ENCODE results near the gene NUP50. TPM values are rescaled to one million over a fixed set of nuclear protein-coding genes. Genes with fewer than 3 reads are reported as not detected.
"Not testable (repeated sequence)": the region's sequence is repeated elsewhere in the genome, so short reads cannot be mapped to it uniquely, and the experiment has no call there.

Gene NUP50
- total and polyA plus RNA-seq, 2 donors from 2014 or later: 11.3 to 64.2 TPM

DNA sequence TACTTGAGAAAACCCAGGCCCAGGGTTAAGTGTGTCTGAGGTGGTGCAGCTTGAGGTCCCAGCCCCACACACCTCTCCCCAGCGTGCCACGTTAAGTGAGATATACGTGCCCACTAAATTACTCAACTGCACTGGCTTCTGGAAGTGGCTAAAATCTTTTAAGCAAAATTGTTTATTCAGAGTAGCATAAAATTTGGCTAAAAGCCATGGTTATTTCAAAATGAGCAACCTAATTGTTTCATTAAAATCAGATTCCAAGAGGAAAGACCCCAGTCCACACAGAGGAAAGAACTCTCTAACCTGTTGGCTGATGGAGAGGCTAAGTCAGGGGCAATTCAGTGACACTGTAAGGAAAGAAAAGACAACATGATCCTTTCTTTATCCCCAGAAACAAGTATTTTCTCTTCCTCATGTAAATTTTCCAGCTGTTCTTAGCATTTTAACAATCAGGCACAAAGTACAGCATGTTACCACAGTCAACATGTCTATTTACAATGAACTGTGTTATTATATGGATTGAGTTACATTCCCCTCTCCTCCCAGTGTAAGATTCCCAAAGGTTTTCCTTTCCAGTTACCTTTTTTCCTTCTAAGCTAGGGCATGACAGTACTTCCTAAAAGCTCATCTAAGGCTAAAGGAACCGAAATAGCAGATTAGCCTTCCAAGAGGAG lies 26.6 kb downstream of the NUP50 start:
- no peak for DNase-seq
- TF ChIP-seq, protein P1, sequence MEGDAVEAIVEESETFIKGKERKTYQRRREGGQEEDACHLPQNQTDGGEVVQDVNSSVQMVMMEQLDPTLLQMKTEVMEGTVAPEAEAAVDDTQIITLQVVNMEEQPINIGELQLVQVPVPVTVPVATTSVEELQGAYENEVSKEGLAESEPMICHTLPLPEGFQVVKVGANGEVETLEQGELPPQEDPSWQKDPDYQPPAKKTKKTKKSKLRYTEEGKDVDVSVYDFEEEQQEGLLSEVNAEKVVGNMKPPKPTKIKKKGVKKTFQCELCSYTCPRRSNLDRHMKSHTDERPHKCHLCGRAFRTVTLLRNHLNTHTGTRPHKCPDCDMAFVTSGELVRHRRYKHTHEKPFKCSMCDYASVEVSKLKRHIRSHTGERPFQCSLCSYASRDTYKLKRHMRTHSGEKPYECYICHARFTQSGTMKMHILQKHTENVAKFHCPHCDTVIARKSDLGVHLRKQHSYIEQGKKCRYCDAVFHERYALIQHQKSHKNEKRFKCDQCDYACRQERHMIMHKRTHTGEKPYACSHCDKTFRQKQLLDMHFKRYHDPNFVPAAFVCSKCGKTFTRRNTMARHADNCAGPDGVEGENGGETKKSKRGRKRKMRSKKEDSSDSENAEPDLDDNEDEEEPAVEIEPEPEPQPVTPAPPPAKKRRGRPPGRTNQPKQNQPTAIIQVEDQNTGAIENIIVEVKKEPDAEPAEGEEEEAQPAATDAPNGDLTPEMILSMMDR (IDR thresholded peaks at IDR 0.05; ENCODE audit: borderline replicate concordance, extremely low read depth, insufficient read depth): no peak

DNA sequence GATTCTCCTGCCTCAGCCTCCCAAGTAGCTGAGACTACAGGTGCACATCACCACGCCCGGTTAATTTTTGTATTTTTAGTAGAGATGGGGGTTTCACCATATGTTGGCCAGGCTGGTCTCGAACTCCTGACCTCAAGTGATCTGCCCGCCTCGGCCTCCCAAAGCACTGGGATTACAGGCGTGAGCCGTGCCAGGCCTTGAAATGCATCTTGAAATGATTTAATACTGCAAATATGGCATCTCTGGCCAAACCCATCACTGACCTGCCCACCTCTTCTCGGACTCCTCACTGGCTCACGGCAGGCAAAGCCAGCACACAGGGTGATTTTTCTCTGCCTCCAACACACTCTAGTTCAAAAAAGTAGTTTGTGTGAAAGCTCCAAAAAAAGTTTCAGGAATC lies 28.0 kb downstream of the NUP50 start:
- intact Hi-C loops (cut with DNase I); H3K9me3 ChIP-seq (ENCODE audit: control insufficient read depth in 2 of 3, insufficient read depth in 1 of 3, low read length in 3 of 3); H3K9ac ChIP-seq (ENCODE audit: low read length in 3 of 3); H3K4me1 ChIP-seq (ENCODE audit: control insufficient read depth in 2 of 3, insufficient read depth in 2 of 3, low read depth in 1 of 3, low read length in 3 of 3); H3K27me3 ChIP-seq (ENCODE audit: control insufficient read depth, insufficient read depth, low read length); H3K4me3 ChIP-seq (ENCODE audit: low read length in 3 of 3); H3K27ac ChIP-seq (ENCODE audit: low read depth in 2 of 2, low read length in 2 of 2); H3K36me3 ChIP-seq (ENCODE audit: control insufficient read depth in 2 of 3, insufficient read depth in 3 of 3, low read length in 3 of 3); DNase-seq; FAIRE-seq: not testable (repeated sequence)

More for the DNA sequence above, 26.6 kb downstream of the NUP50 start:
- no peak overlapping the region for H3K4me3 ChIP-seq (ENCODE audit: low read length in 3 of 3)
- peaks cover 0 to 2% (median 0%) of the 10 kb centered on the region in 3 donors for H3K36me3 ChIP-seq (ENCODE audit: control insufficient read depth in 2 of 3, insufficient read depth in 3 of 3, low read length in 3 of 3)
- H3K27me3 ChIP-seq (ENCODE audit: control insufficient read depth, insufficient read depth, low read length): no peaks in the 10 kb centered on the region
- H3K9ac ChIP-seq (ENCODE audit: low read length in 3 of 3): no peak overlapping the region
- no peaks in the 10 kb centered on the region for H3K9me3 ChIP-seq (ENCODE audit: control insufficient read depth in 2 of 3, insufficient read depth in 1 of 3, low read length in 3 of 3)
- no peaks in the 10 kb centered on the region for H3K4me1 ChIP-seq (ENCODE audit: control insufficient read depth in 2 of 3, insufficient read depth in 2 of 3, low read depth in 1 of 3, low read length in 3 of 3)
- no peak for FAIRE-seq
- intact Hi-C loops (cut with DNase I): no loop called here
- H3K27ac ChIP-seq (ENCODE audit: low read depth in 2 of 2, low read length in 2 of 2): no peak overlapping the region

DNA sequence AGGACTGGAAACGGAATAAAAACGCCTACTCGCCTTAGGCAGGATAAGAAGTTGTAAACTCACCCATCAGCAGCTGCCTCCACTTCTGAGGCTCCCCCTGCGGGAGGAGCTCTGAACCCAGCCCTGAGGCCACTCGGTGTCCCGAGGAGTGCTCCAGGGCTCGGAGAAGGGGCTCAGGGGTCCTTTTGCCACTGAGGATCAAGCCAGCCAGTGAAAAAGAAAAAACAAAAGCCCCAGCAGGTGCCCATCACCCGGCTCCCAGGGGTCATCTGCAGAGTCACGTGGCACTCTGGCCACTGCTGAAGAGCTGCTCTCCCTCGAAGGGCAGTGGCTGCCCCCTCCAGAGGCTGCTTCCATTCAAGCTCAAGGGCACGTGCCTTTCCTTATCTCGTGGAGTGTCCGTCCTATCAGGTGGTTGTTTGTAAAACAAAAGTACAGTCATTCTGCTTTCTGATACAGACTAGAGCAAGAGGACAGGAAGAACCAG lies 29.0 kb downstream of the NUP50 start:
- H3K27ac ChIP-seq (ENCODE audit: low read depth in 2 of 2, low read length in 2 of 2): no peak overlapping the region
- intact Hi-C loops (cut with DNase I): no loop called here
- DNase-seq (no peak), FAIRE-seq (no peak)
- H3K36me3 ChIP-seq (ENCODE audit: control insufficient read depth in 2 of 3, insufficient read depth in 3 of 3, low read length in 3 of 3): peaks cover 0 to 2% (median 0%) of the 10 kb centered on the region in 3 donors
- no peaks in the 10 kb centered on the region for H3K4me1 ChIP-seq (ENCODE audit: control insufficient read depth in 2 of 3, insufficient read depth in 2 of 3, low read depth in 1 of 3, low read length in 3 of 3)
- no peak overlapping the region for H3K4me3 ChIP-seq (ENCODE audit: low read length in 3 of 3)
- TF ChIP-seq, protein P1 (IDR thresholded peaks at IDR 0.05; ENCODE audit: borderline replicate concordance, extremely low read depth, insufficient read depth): no peak
- no peak overlapping the region for H3K9ac ChIP-seq (ENCODE audit: low read length in 3 of 3)
- no peaks in the 10 kb centered on the region for H3K27me3 ChIP-seq (ENCODE audit: control insufficient read depth, insufficient read depth, low read length)
- no peaks in the 10 kb centered on the region for H3K9me3 ChIP-seq (ENCODE audit: control insufficient read depth in 2 of 3, insufficient read depth in 1 of 3, low read length in 3 of 3)

DNA sequence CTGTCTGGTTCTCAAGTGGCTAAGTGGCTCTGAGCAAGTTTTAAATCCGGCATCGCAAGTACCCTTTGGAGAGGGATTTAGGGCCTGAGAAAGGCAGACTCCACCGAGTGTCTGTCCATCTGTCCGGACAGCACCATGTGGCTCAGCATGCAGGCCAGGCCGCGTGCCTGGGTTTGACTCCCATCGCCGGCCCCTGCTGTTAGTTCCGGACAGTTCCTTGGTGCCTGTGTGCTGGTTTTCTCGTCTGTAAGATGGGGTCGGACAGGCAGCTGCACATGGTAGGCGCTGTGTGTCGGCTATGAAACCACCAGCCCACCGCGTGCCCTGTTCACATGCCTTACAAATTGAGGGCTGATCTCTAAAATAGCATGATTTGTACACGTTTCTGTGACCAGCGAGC lies 31.0 kb downstream of the NUP50 start:
- no peak for DNase-seq
- H3K36me3 ChIP-seq (ENCODE audit: control insufficient read depth in 2 of 3, insufficient read depth in 3 of 3, low read length in 3 of 3): peaks cover 0 to 5% (median 4%) of the 10 kb centered on the region in 3 donors
- intact Hi-C loops (cut with DNase I): no loop called here

More for the DNA sequence above, 31.0 kb downstream of the NUP50 start:
- Histone ChIP-seq H3K4me1 (ENCODE audit: control insufficient read depth in 2 of 3, insufficient read depth in 2 of 3, low read depth in 1 of 3, low read length in 3 of 3) (no peaks in the 10 kb centered on the region), H3K27me3 (ENCODE audit: control insufficient read depth, insufficient read depth, low read length) (no peaks in the 10 kb centered on the region), H3K9me3 (ENCODE audit: control insufficient read depth in 2 of 3, insufficient read depth in 1 of 3, low read length in 3 of 3) (no peaks in the 10 kb centered on the region), H3K9ac (ENCODE audit: low read length in 3 of 3) (no peak overlapping the region), H3K27ac (ENCODE audit: low read depth in 2 of 2, low read length in 2 of 2) (no peak overlapping the region), H3K4me3 (ENCODE audit: low read length in 3 of 3) (no peak overlapping the region)
- no peak for FAIRE-seq
- TF ChIP-seq, protein P1 (IDR thresholded peaks at IDR 0.05; ENCODE audit: borderline replicate concordance, extremely low read depth, insufficient read depth): no peak
